SK-N-DZ (cell line): Measurements from ENCODE around the gene ROR2.

ENCODE experiments used
- DNase-seq: peaks from one replicate; pipeline ENCODE4 v3.0.0-alpha.2; 2015; ENCODE audit warnings: low spot score

ROR2 gene

GRCh38 chr9:91948597-91949391 is 1.2 kb downstream of the ROR2 start:
- DNase-seq = no peak

GRCh38 chr9:91948101-91948596 is 1.9 kb downstream of the ROR2 start:
- DNase-seq = no peak

GRCh38 chr9:91946653-91947488 is 3.2 kb downstream of the ROR2 start:
- no peak for DNase-seq

- DNase-seq = no peak
Observed at GRCh38 chr9:91946196-91946595, 3.8 kb downstream of the ROR2 start.

GRCh38 chr9:91945277-91946085 is 4.5 kb downstream of the ROR2 start:
- peak; percentile 16 for DNase-seq

- no peak for DNase-seq
Observed at GRCh38 chr9:91944711-91945110, 5.3 kb downstream of the ROR2 start.

- no peak for DNase-seq
Observed at GRCh38 chr9:91943478-91944470, 6.3 kb downstream of the ROR2 start.

GRCh38 chr9:91942201-91942600 is 7.8 kb downstream of the ROR2 start:
- no peak for DNase-seq

GRCh38 chr9:91939978-91940377 is 10.1 kb downstream of the ROR2 start:
- DNase-seq = no peak

GRCh38 chr9:91937727-91938126 is 12.3 kb downstream of the ROR2 start:
- no peak for DNase-seq

GRCh38 chr9:91937056-91937455 is 13.0 kb downstream of the ROR2 start:
- no peak for DNase-seq

GRCh38 chr9:91935805-91936514 is 14.1 kb downstream of the ROR2 start:
- no peak for DNase-seq

GRCh38 chr9:91935066-91935749 is 14.8 kb downstream of the ROR2 start:
- no peak for DNase-seq

GRCh38 chr9:91934654-91935053 is 15.4 kb downstream of the ROR2 start:
- no peak for DNase-seq

GRCh38 chr9:91933556-91934352 is 16.3 kb downstream of the ROR2 start:
- DNase-seq = no peak

- DNase-seq = no peak
Observed at GRCh38 chr9:91930475-91930874, 19.6 kb downstream of the ROR2 start.

- no peak for DNase-seq
Observed at GRCh38 chr9:91929331-91929730, 20.7 kb downstream of the ROR2 start.

GRCh38 chr9:91927922-91928510 is 22.0 kb downstream of the ROR2 start:
- DNase-seq = no peak
